Measurements from ENCODE around the gene LSAMP. TPM values are rescaled to one million over a fixed set of nuclear protein-coding genes. Genes with fewer than 3 reads are reported as not detected.

Gene LSAMP
- total RNA-seq, 2 experiments from 2014 or later: not detected

- Mint-ChIP-seq H3K27me3 (ENCODE audit: low read depth) (no peaks in the 10 kb centered on the region), H3K9me3 (peaks cover 2% of the 10 kb centered on the region), H3K4me1 (ENCODE audit: low read depth) (no peaks in the 10 kb centered on the region), H3K27ac (no peak overlapping the region), H3K36me3 (ENCODE audit: low read depth) (no peaks in the 10 kb centered on the region), H3K4me3 (no peak overlapping the region)
- no peak for DNase-seq
- intact Hi-C loops (cut with micrococcal nuclease): no loop called here
- CTCF ChIA-PET: interaction anchor here (0.6 kb wide), 1 partner anchor 20 kb away, joined by 3 read pairs; no protein-coding TSS in a partner anchor
Measured at GRCh38 chr3:116423945-116424344, 21.3 kb downstream of the LSAMP start.

GRCh38 chr3:116423374-116423773 lies 21.9 kb downstream of the LSAMP start:
- DNase-seq: no peak
- Mint-ChIP-seq H3K27me3 (ENCODE audit: low read depth) (no peaks in the 10 kb centered on the region), H3K27ac (no peak overlapping the region), H3K4me1 (ENCODE audit: low read depth) (no peaks in the 10 kb centered on the region), H3K4me3 (no peak overlapping the region), H3K36me3 (ENCODE audit: low read depth) (no peaks in the 10 kb centered on the region), H3K9me3 (peaks cover 2% of the 10 kb centered on the region)
- intact Hi-C loops (cut with micrococcal nuclease): no loop called here
- CTCF ChIA-PET: interaction anchor here (0.6 kb wide), 1 partner anchor 20 kb away, joined by 3 read pairs; no protein-coding TSS in a partner anchor

- Mint-ChIP-seq H3K27me3 (ENCODE audit: low read depth) (no peaks in the 10 kb centered on the region), H3K27ac (no peak overlapping the region), H3K4me1 (ENCODE audit: low read depth) (no peaks in the 10 kb centered on the region), H3K9me3 (peaks cover 3% of the 10 kb centered on the region), H3K36me3 (ENCODE audit: low read depth) (no peaks in the 10 kb centered on the region), H3K4me3 (no peak overlapping the region)
- intact Hi-C loops (cut with micrococcal nuclease): no loop called here
- CTCF ChIA-PET: no interaction called here
- no peak for DNase-seq
Measured at GRCh38 chr3:116417151-116417550, 28.1 kb downstream of the LSAMP start.

GRCh38 chr3:116413319-116413718 lies 32.0 kb downstream of the LSAMP start:
- H3K4me3 Mint-ChIP-seq: no peak overlapping the region
- CTCF ChIA-PET: no interaction called here
- intact Hi-C loops (cut with micrococcal nuclease): no loop called here

GRCh38 chr3:116408473-116408872 lies 36.8 kb downstream of the LSAMP start:
- Mint-ChIP-seq H3K9me3 (peaks cover 3% of the 10 kb centered on the region), H3K27ac (no peak overlapping the region), H3K4me3 (no peak overlapping the region), H3K27me3 (ENCODE audit: low read depth) (no peaks in the 10 kb centered on the region), H3K4me1 (ENCODE audit: low read depth) (no peaks in the 10 kb centered on the region), H3K36me3 (ENCODE audit: low read depth) (no peaks in the 10 kb centered on the region)
- CTCF ChIA-PET: no interaction called here
- DNase-seq: no peak
- intact Hi-C loops (cut with micrococcal nuclease): no loop called here

More at GRCh38 chr3:116413319-116413718, 32.0 kb downstream of the LSAMP start:
- Mint-ChIP-seq H3K4me1 (ENCODE audit: low read depth) (no peaks in the 10 kb centered on the region), H3K36me3 (ENCODE audit: low read depth) (no peaks in the 10 kb centered on the region), H3K9me3 (peaks cover 5% of the 10 kb centered on the region), H3K27me3 (ENCODE audit: low read depth) (no peaks in the 10 kb centered on the region), H3K27ac (no peak overlapping the region)
- DNase-seq: no peak

GRCh38 chr3:116405231-116405630 lies 40.1 kb downstream of the LSAMP start:
- Mint-ChIP-seq H3K4me1 (ENCODE audit: low read depth) (no peaks in the 10 kb centered on the region), H3K36me3 (ENCODE audit: low read depth) (no peaks in the 10 kb centered on the region), H3K27me3 (ENCODE audit: low read depth) (no peaks in the 10 kb centered on the region), H3K27ac (no peak overlapping the region), H3K4me3 (no peak overlapping the region), H3K9me3 (peaks cover 3% of the 10 kb centered on the region)
- CTCF ChIA-PET: no interaction called here
- no peak for DNase-seq
- intact Hi-C loops (cut with micrococcal nuclease): no loop called here

GRCh38 chr3:116399701-116400226 lies 45.5 kb downstream of the LSAMP start:
- no peaks in the 10 kb centered on the region for H3K36me3 Mint-ChIP-seq (ENCODE audit: low read depth)
- H3K4me3 Mint-ChIP-seq: no peak overlapping the region
- no peaks in the 10 kb centered on the region for H3K4me1 Mint-ChIP-seq (ENCODE audit: low read depth)
- intact Hi-C loops (cut with micrococcal nuclease): no loop called here
- no peaks in the 10 kb centered on the region for H3K27me3 Mint-ChIP-seq (ENCODE audit: low read depth)
- CTCF ChIA-PET: no interaction called here
- no peaks in the 10 kb centered on the region for H3K9me3 Mint-ChIP-seq
- no peak for DNase-seq
- H3K27ac Mint-ChIP-seq: no peak overlapping the region

GRCh38 chr3:116394365-116394764 lies 50.9 kb downstream of the LSAMP start:
- intact Hi-C loops (cut with micrococcal nuclease): no loop called here
- no peak for DNase-seq
- H3K27ac Mint-ChIP-seq: no peak overlapping the region
- no peaks in the 10 kb centered on the region for H3K36me3 Mint-ChIP-seq (ENCODE audit: low read depth)
- H3K4me3 Mint-ChIP-seq: no peak overlapping the region
- CTCF ChIA-PET: no interaction called here
- H3K4me1 Mint-ChIP-seq (ENCODE audit: low read depth): no peaks in the 10 kb centered on the region
- no peaks in the 10 kb centered on the region for H3K27me3 Mint-ChIP-seq (ENCODE audit: low read depth)
- peaks cover 7% of the 10 kb centered on the region for H3K9me3 Mint-ChIP-seq

GRCh38 chr3:116393199-116393598 lies 52.1 kb downstream of the LSAMP start:
- no peak overlapping the region for H3K27ac Mint-ChIP-seq
- peaks cover 7% of the 10 kb centered on the region for H3K9me3 Mint-ChIP-seq
- CTCF ChIA-PET: interaction anchor here (1.2 kb wide), 1 partner anchor 17 kb away, joined by 3 read pairs; no protein-coding TSS in a partner anchor
- no peak overlapping the region for H3K4me3 Mint-ChIP-seq
- no peaks in the 10 kb centered on the region for H3K36me3 Mint-ChIP-seq (ENCODE audit: low read depth)
- no peak for DNase-seq
- intact Hi-C loops (cut with micrococcal nuclease): no loop called here
- no peaks in the 10 kb centered on the region for H3K27me3 Mint-ChIP-seq (ENCODE audit: low read depth)
- no peaks in the 10 kb centered on the region for H3K4me1 Mint-ChIP-seq (ENCODE audit: low read depth)

GRCh38 chr3:116392291-116392690 lies 53.0 kb downstream of the LSAMP start:
- no peak for DNase-seq

GRCh38 chr3:116391296-116392201 lies 53.7 kb downstream of the LSAMP start:
- Mint-ChIP-seq H3K4me1 (ENCODE audit: low read depth) (no peaks in the 10 kb centered on the region), H3K9me3 (peaks cover 7% of the 10 kb centered on the region), H3K27me3 (ENCODE audit: low read depth) (no peaks in the 10 kb centered on the region), H3K27ac (no peak overlapping the region), H3K4me3 (no peak overlapping the region), H3K36me3 (ENCODE audit: low read depth) (peaks cover 1% of the 10 kb centered on the region)
- CTCF ChIA-PET: no interaction called here
- intact Hi-C loops (cut with micrococcal nuclease): no loop called here
- DNase-seq: no peak

More at GRCh38 chr3:116392291-116392690, 53.0 kb downstream of the LSAMP start:
- H3K9me3 Mint-ChIP-seq: peaks cover 7% of the 10 kb centered on the region
- H3K4me1 Mint-ChIP-seq (ENCODE audit: low read depth): no peaks in the 10 kb centered on the region
- CTCF ChIA-PET: no interaction called here
- H3K27ac Mint-ChIP-seq: no peak overlapping the region
- H3K27me3 Mint-ChIP-seq (ENCODE audit: low read depth): no peaks in the 10 kb centered on the region
- peaks cover 1% of the 10 kb centered on the region for H3K36me3 Mint-ChIP-seq (ENCODE audit: low read depth)
- H3K4me3 Mint-ChIP-seq: no peak overlapping the region
- intact Hi-C loops (cut with micrococcal nuclease): no loop called here

GRCh38 chr3:116390318-116390717 lies 55.0 kb downstream of the LSAMP start:
- Mint-ChIP-seq H3K4me3 (no peak overlapping the region), H3K4me1 (ENCODE audit: low read depth) (no peaks in the 10 kb centered on the region), H3K27ac (no peak overlapping the region), H3K9me3 (peaks cover 8% of the 10 kb centered on the region), H3K36me3 (ENCODE audit: low read depth) (peaks cover 1% of the 10 kb centered on the region), H3K27me3 (ENCODE audit: low read depth) (no peaks in the 10 kb centered on the region)
- DNase-seq: no peak
- CTCF ChIA-PET: no interaction called here
- intact Hi-C loops (cut with micrococcal nuclease): no loop called here

- DNase-seq: no peak
- Mint-ChIP-seq H3K27ac (no peak overlapping the region), H3K4me1 (ENCODE audit: low read depth) (no peaks in the 10 kb centered on the region), H3K27me3 (ENCODE audit: low read depth) (no peaks in the 10 kb centered on the region), H3K9me3 (peaks cover 8% of the 10 kb centered on the region), H3K36me3 (ENCODE audit: low read depth) (peaks cover 1% of the 10 kb centered on the region), H3K4me3 (no peak overlapping the region)
- CTCF ChIA-PET: no interaction called here
- intact Hi-C loops (cut with micrococcal nuclease): no loop called here
Measured at GRCh38 chr3:116388867-116389385, 56.4 kb downstream of the LSAMP start.

Measured in activated naive CD4-positive, alpha-beta T cell treated with anti-CD3 and anti-CD28 coated beads for 36 hours (primary cell).